CD8-positive, alpha-beta memory T cell (primary cell): ENCODE data around the gene PBX3. TPM values are rescaled to one million over a fixed set of nuclear protein-coding genes. Genes with fewer than 3 reads are reported as not detected.

Source experiments
- CTCF ChIA-PET: fragments of 350-600 bp; sonication (Branson Sonifier 250); formaldehyde crosslinking; loops from one replicate; lab custom pipeline; 2021; ENCODE audit warnings: antibody characterized with exemption; lab: Charles Lee
- POLR2A ChIA-PET: fragments of 350-600 bp; sonication (Branson Sonifier 250); formaldehyde crosslinking; loops from one replicate; lab custom pipeline; 2021; ENCODE audit warnings: antibody characterized with exemption; lab: Charles Lee
- DNase-seq, 5 donors: peaks; one replicate each; pipeline versions ENCODE4 v3.0.0 to v3.0.0-alpha.2; 2020 to 2022; ENCODE audit warnings: mixed read lengths in 1 of 5
- H3K27ac ChIP-seq: one replicate; pipeline ENCODE4 v1.7.0; 2013; ENCODE audit warnings: low read depth, mild to moderate bottlenecking, low read length, moderate library complexity
- H3K27me3 ChIP-seq: 2 replicates; pipeline ENCODE4 v1.7.0; 2013; ENCODE audit warnings: low read length, mild to moderate bottlenecking; ENCODE audit not compliant: insufficient read depth, poor library complexity, severe bottlenecking
- H3K36me3 ChIP-seq: 2 replicates; pipeline ENCODE4 v1.7.0; 2013; ENCODE audit warnings: mild to moderate bottlenecking, low read length, moderate library complexity; ENCODE audit not compliant: insufficient read depth
- H3K4me1 ChIP-seq: 2 replicates; pipeline ENCODE4 v1.7.0; 2013; ENCODE audit warnings: mild to moderate bottlenecking, low read length, moderate library complexity; ENCODE audit not compliant: insufficient read depth
- H3K4me3 ChIP-seq: 2 replicates; pipeline ENCODE4 v1.7.0; 2013; ENCODE audit warnings: mild to moderate bottlenecking, low read length
- H3K9me3 ChIP-seq: 2 replicates; pipeline ENCODE4 v1.7.0; 2013; ENCODE audit warnings: mild to moderate bottlenecking, low read length
- H3K27ac Mint-ChIP-seq, 8 donors: one replicate each; pipeline ENCODE4 v1.8.0; 2020 to 2021; ENCODE audit warnings: mixed read lengths in 8 of 8, mild to moderate bottlenecking in 6 of 8, inconsistent platforms in 3 of 8, moderate library complexity in 3 of 8
- H3K27me3 Mint-ChIP-seq, 2 donors: one replicate each; pipeline ENCODE4 v1.8.0; 2020 to 2021; ENCODE audit warnings: mixed read lengths in 2 of 2, mild to moderate bottlenecking in 1 of 2, moderate library complexity in 1 of 2
- H3K36me3 Mint-ChIP-seq, 3 donors: one replicate each; pipeline ENCODE4 v1.8.0; 2020 to 2021; ENCODE audit warnings: mixed read lengths in 3 of 3, inconsistent platforms in 1 of 3, mild to moderate bottlenecking in 1 of 3
- H3K4me1 Mint-ChIP-seq, 3 donors: one replicate each; pipeline ENCODE4 v1.8.0; 2020 to 2021; ENCODE audit warnings: mixed read lengths in 3 of 3, inconsistent platforms in 1 of 3, mild to moderate bottlenecking in 1 of 3
- H3K4me3 Mint-ChIP-seq, 7 donors: one replicate each; pipeline ENCODE4 v1.8.0; 2020 to 2021; ENCODE audit warnings: mixed read lengths in 7 of 7, mild to moderate bottlenecking in 6 of 7, moderate library complexity in 4 of 7, inconsistent platforms in 2 of 7
- H3K9me3 Mint-ChIP-seq, 5 donors: one replicate each; pipeline ENCODE4 v1.8.0; 2020 to 2022; ENCODE audit warnings: mixed read lengths in 5 of 5, mild to moderate bottlenecking in 3 of 5, moderate library complexity in 2 of 5, inconsistent platforms in 1 of 5
- polyA plus RNA-seq: library from polyadenylated mRNA; unstranded; fragments of 300-500 nt; fragmentation: Illumina TruSeq; gene quantifications from one replicate; pipeline ENCODE4 v1.2.3, GENCODE V29; 2021
- total RNA-seq, 2 experiments: library from RNA; stranded (reverse); gene quantifications; one replicate each; pipeline ENCODE4 v1.2.3, GENCODE V29; 2021

The PBX3 gene
- total and polyA plus RNA-seq, 3 experiments from 2014 or later = 4.6 to 13.4 (median 12.8) TPM

DNA sequence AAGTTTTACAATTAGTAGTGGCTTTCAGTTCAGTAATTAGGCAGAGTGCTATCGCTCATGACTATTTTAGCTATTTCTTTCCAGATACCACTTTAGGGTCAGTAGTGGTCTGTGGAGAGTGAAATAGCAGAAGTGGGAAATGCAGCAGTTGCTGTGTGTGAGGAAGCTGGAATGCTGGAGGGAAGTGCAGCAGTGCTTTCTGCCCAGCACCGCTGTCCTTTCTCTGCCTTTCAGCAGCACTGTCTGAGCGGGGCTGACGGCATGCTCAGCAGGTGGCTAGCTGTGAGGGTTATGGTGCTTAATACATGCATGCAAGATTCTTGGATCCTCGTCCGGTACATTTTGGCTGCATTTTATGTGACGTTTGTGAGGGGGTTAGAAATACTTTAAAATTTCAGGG, 213.9 kb downstream of the PBX3 start:
- no peak overlapping the region for H3K4me3 Mint-ChIP-seq
- no peak for DNase-seq
- H3K36me3 Mint-ChIP-seq = peaks cover 0 to 43% (median 12%) of the 10 kb centered on the region in 3 donors
- no peak overlapping the region for H3K27ac Mint-ChIP-seq
- H3K36me3 ChIP-seq = no peaks in the 10 kb centered on the region
- H3K27me3 ChIP-seq = no peaks in the 10 kb centered on the region
- CTCF ChIA-PET = no interaction called here
- no peaks in the 10 kb centered on the region for H3K9me3 Mint-ChIP-seq
- H3K9me3 ChIP-seq = no peaks in the 10 kb centered on the region
- no peaks in the 10 kb centered on the region for H3K4me1 ChIP-seq
- peaks cover 0 to 2% of the 10 kb centered on the region in 2 donors for H3K27me3 Mint-ChIP-seq
- POLR2A ChIA-PET = no interaction called here
- no peak overlapping the region for H3K27ac ChIP-seq
- no peak overlapping the region for H3K4me3 ChIP-seq
- H3K4me1 Mint-ChIP-seq = no peaks in the 10 kb centered on the region

DNA sequence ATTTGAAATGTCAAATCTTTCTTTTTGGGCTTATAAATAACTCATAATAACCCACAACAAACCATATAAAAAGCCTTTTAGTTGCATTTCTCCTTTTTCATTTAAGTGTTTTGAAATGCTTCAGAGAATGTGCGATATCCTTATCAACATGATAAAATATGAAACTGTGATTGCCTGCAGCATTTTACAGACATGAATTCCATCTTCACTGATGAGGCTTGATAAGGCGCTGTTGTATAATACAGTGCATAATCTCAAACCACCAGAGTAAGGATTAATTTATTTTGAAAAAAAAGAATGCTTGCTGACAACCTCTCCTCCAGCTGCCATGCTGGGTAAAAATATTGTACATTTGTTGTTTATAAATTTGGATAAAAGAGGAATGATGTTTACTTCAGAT, 216.8 kb downstream of the PBX3 start:
- Mint-ChIP-seq H3K4me3 (no peak overlapping the region), H3K9me3 (no peaks in the 10 kb centered on the region), H3K27ac (no peak overlapping the region), H3K27me3 (peaks cover 0 to 2% of the 10 kb centered on the region in 2 donors), H3K4me1 (peaks cover 0 to 4% (median 0%) of the 10 kb centered on the region in 3 donors), H3K36me3 (peaks cover 0 to 48% (median 16%) of the 10 kb centered on the region in 3 donors)
- no peaks in the 10 kb centered on the region for H3K36me3 ChIP-seq
- H3K4me1 ChIP-seq = no peaks in the 10 kb centered on the region
- no peak overlapping the region for H3K27ac ChIP-seq
- no peaks in the 10 kb centered on the region for H3K9me3 ChIP-seq
- ChIA-PET POLR2A (no interaction called here), CTCF (no interaction called here)
- H3K4me3 ChIP-seq = no peak overlapping the region
- no peak for DNase-seq
- H3K27me3 ChIP-seq = no peaks in the 10 kb centered on the region

DNA sequence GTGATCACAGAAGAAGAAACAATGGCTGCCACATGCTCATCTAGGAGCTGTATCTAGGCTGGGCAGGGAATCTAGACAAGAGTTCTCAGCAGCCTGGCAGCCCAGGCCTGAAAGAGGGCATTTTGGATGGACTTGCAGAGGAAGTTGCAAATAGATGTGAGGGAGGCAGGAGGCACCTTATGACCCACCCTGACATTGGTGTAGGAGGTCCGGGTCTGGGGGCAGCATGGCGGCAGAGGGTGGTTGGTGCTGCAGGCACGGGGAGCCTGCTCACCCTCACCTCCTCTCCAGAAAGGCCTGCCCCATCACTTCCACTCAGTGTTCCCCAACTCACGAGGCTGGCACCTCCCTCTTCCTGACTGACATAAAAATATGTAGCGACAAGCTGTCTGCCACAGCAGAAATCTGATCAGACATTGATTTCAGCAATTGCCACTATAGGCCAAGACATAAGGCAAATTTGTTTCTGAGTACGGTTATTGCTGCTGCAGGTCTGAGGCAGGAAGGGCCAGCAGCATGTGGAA, 217.6 kb downstream of the PBX3 start:
- Histone ChIP-seq H3K36me3 (no peaks in the 10 kb centered on the region), H3K27me3 (no peaks in the 10 kb centered on the region), H3K4me1 (no peaks in the 10 kb centered on the region), H3K27ac (no peak overlapping the region), H3K4me3 (no peak overlapping the region), H3K9me3 (no peaks in the 10 kb centered on the region)
- CTCF ChIA-PET = no interaction called here
- Mint-ChIP-seq H3K4me3 (no peak overlapping the region), H3K36me3 (peaks cover 0 to 48% (median 16%) of the 10 kb centered on the region in 3 donors), H3K27me3 (no peaks in the 10 kb centered on the region), H3K27ac (peak overlapping the region in 2 of 8 donors; percentile 18 to 44), H3K4me1 (peaks cover 0 to 4% (median 0%) of the 10 kb centered on the region in 3 donors), H3K9me3 (no peaks in the 10 kb centered on the region)
- POLR2A ChIA-PET = no interaction called here
- no peak for DNase-seq

GRCh38 chr9:125965477-125965876, 218.3 kb downstream of the PBX3 start:
- ChIA-PET CTCF (no interaction called here), POLR2A (no interaction called here)
- no peaks in the 10 kb centered on the region for H3K27me3 Mint-ChIP-seq
- no peak overlapping the region for H3K27ac Mint-ChIP-seq
- peaks cover 0 to 4% (median 0%) of the 10 kb centered on the region in 3 donors for H3K4me1 Mint-ChIP-seq
- Histone ChIP-seq H3K4me3 (no peak overlapping the region), H3K4me1 (no peaks in the 10 kb centered on the region), H3K27me3 (no peaks in the 10 kb centered on the region), H3K27ac (no peak overlapping the region), H3K9me3 (no peaks in the 10 kb centered on the region), H3K36me3 (no peaks in the 10 kb centered on the region)
- no peak for DNase-seq
- no peaks in the 10 kb centered on the region for H3K9me3 Mint-ChIP-seq
- no peak overlapping the region for H3K4me3 Mint-ChIP-seq
- peaks cover 0 to 45% (median 16%) of the 10 kb centered on the region in 3 donors for H3K36me3 Mint-ChIP-seq

GRCh38 chr9:125966466-125966865, 219.3 kb downstream of the PBX3 start:
- no peak overlapping the region for H3K4me3 ChIP-seq
- H3K9me3 ChIP-seq = no peaks in the 10 kb centered on the region
- no peaks in the 10 kb centered on the region for H3K27me3 ChIP-seq
- Mint-ChIP-seq H3K4me1 (peaks cover 0 to 4% (median 0%) of the 10 kb centered on the region in 3 donors), H3K4me3 (no peak overlapping the region), H3K36me3 (peaks cover 0 to 36% (median 11%) of the 10 kb centered on the region in 3 donors), H3K27ac (no peak overlapping the region), H3K9me3 (no peaks in the 10 kb centered on the region), H3K27me3 (no peaks in the 10 kb centered on the region)
- ChIA-PET CTCF (no interaction called here), POLR2A (no interaction called here)
- H3K27ac ChIP-seq = no peak overlapping the region
- H3K4me1 ChIP-seq = no peaks in the 10 kb centered on the region
- DNase-seq = no peak
- H3K36me3 ChIP-seq = no peaks in the 10 kb centered on the region

DNA sequence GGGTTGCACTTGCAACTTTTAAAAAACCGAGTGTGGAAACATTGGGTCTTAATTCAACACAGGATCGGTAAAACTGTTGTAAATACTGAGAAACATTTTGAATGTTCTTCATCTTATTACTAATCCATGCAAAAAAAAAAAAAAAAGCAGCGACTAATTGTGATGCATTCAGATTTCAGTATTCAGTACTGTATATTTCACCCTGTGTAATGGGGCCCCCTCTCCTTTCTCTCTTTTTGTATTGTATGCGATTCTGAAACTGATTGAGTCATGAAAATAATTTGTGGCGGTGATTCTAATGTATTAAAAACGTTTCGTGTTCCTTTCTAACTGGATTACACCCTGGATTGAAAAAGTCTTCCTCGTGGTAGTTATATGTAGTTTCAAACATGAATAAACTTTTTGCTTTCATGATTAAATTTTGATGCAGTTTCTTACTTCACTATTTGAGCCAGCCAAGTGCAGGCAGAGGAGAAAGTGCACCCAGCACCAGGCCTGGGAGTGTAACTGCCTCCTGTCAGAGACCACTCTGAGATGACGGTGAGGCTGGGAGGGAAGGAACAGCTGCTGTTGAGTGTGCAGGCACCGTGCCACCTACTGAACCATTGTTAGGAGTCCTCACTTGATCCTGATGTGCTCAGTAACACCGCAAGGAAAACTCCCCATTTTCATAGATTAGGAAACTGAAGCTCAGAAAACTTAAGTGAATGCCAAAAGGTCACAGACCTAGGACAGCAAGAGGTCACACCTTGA, 220.0 kb downstream of the PBX3 start:
- peak overlapping the region in 1 of 7 donors; percentile 69 for H3K4me3 Mint-ChIP-seq
- H3K27me3 Mint-ChIP-seq = no peaks in the 10 kb centered on the region
- ChIA-PET CTCF (no interaction called here), POLR2A (interaction anchor here (0.7 kb wide), 1 partner anchor 53 kb away, joined by 5 read pairs; no protein-coding TSS in a partner anchor)
- no peaks in the 10 kb centered on the region for H3K4me1 ChIP-seq
- H3K4me1 Mint-ChIP-seq = peaks cover 0 to 4% (median 0%) of the 10 kb centered on the region in 3 donors
- no peaks in the 10 kb centered on the region for H3K36me3 ChIP-seq
- H3K27me3 ChIP-seq = no peaks in the 10 kb centered on the region
- no peak overlapping the region for H3K27ac ChIP-seq
- H3K27ac Mint-ChIP-seq = peak overlapping the region in 4 of 8 donors; percentile 30 to 93 (median 66)
- no peak overlapping the region for H3K4me3 ChIP-seq
- peaks cover 0 to 31% (median 11%) of the 10 kb centered on the region in 3 donors for H3K36me3 Mint-ChIP-seq
- DNase-seq = no peak
- H3K9me3 ChIP-seq = no peaks in the 10 kb centered on the region
- H3K9me3 Mint-ChIP-seq = no peaks in the 10 kb centered on the region

DNA sequence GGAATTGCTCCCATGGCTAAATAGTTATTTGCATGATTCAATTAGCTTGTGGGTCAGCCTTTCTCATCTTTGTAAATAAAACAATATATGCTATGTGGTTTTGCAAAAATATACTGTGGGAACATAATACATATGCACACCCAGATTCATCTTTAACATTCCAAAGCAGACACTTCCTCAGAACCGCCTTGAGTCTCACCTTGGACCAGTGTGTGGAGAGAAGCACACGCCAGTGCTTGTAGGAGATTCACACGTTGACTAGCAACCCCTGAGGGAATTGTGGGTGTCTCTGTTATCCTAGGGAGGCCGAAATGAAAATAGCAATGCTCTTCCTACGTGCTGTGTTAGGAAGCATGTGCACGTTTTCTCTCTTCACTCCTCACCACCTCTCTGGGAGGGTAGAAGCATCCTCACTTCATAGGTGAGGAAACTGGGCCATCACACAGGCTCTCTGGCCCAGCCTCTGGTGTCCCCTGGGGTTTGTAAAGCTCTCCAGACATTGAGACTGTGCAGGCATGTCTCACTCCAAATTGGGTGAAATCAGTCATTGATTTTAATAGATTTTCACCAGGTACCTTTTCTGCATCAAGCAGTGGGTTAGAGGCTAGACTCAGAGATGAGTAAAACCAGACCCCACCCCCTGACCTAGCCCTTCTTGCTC, 221.7 kb downstream of the PBX3 start:
- peaks cover 0 to 18% (median 4%) of the 10 kb centered on the region in 3 donors for H3K36me3 Mint-ChIP-seq
- Histone ChIP-seq H3K4me1 (no peaks in the 10 kb centered on the region), H3K27ac (no peak overlapping the region), H3K4me3 (no peak overlapping the region), H3K27me3 (no peaks in the 10 kb centered on the region), H3K9me3 (no peaks in the 10 kb centered on the region), H3K36me3 (no peaks in the 10 kb centered on the region)
- H3K27ac Mint-ChIP-seq = no peak overlapping the region
- POLR2A ChIA-PET = no interaction called here
- no peak for DNase-seq
- CTCF ChIA-PET = no interaction called here
- H3K4me3 Mint-ChIP-seq = no peak overlapping the region
- H3K27me3 Mint-ChIP-seq = no peaks in the 10 kb centered on the region
- H3K4me1 Mint-ChIP-seq = peaks cover 0 to 4% (median 0%) of the 10 kb centered on the region in 3 donors
- no peaks in the 10 kb centered on the region for H3K9me3 Mint-ChIP-seq

DNA sequence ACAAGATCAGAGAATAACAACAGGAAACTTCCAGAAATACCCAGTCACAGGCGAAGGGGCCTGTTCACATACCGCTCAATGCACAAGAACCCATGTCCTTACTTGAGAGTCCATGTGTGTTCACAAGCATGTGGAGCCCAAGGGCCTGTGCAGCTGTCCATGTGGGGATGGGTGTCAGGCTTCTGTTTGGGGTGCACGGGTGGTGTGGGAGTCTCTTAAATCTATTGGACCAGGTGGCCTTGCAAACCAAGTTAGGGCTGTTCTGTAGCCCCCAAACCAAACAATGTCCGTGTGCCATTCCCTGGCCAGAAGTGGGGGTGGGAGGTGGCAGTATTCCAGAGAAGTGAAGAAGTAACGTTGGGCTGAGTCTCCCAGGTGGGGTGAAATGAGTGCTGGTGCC, 222.3 kb downstream of the PBX3 start:
- H3K4me1 Mint-ChIP-seq = peaks cover 0 to 4% (median 0%) of the 10 kb centered on the region in 3 donors
- H3K9me3 Mint-ChIP-seq = no peaks in the 10 kb centered on the region
- H3K27ac ChIP-seq = no peak overlapping the region
- POLR2A ChIA-PET = no interaction called here
- no peak overlapping the region for H3K4me3 Mint-ChIP-seq
- H3K36me3 ChIP-seq = no peaks in the 10 kb centered on the region
- H3K27ac Mint-ChIP-seq = no peak overlapping the region
- no peaks in the 10 kb centered on the region for H3K9me3 ChIP-seq
- CTCF ChIA-PET = no interaction called here
- H3K36me3 Mint-ChIP-seq = peaks cover 0 to 16% (median 4%) of the 10 kb centered on the region in 3 donors
- no peaks in the 10 kb centered on the region for H3K27me3 ChIP-seq
- DNase-seq = no peak
- no peak overlapping the region for H3K4me3 ChIP-seq
- H3K27me3 Mint-ChIP-seq = no peaks in the 10 kb centered on the region
- no peaks in the 10 kb centered on the region for H3K4me1 ChIP-seq
